Vagina (tissue), 2 donors: ENCODE measurements around the gene RNF214. TPM values are rescaled to one million over a fixed set of nuclear protein-coding genes. Genes with fewer than 3 reads are reported as not detected.

ENCODE experiments used
- DNase-seq, 2 donors: peaks; one replicate each; pipeline ENCODE4 v3.0.0-alpha.2; 2017; ENCODE audit errors: extremely low spot score in 2 of 2
- H3K27ac ChIP-seq: fragments of 200-600 bp; sonication (generic); one replicate; pipeline ENCODE4 v1.5.1; 2019
- H3K27me3 ChIP-seq: fragments of 200-600 bp; sonication (generic); one replicate; pipeline ENCODE4 v1.5.1; 2019
- H3K36me3 ChIP-seq, 2 donors: fragments of 200-600 bp; sonication (generic); one replicate each; pipeline ENCODE4 v1.5.1; 2017 to 2019
- H3K4me1 ChIP-seq: fragments of 200-600 bp; sonication (generic); one replicate; pipeline ENCODE4 v1.5.1; 2019
- H3K4me3 ChIP-seq, 2 donors: fragments of 200-600 bp; sonication (generic); 1 replicate in 1 of 2; 2 replicates in 1 of 2; pipeline ENCODE4 v1.5.1; 2016 to 2019
- H3K9me3 ChIP-seq: fragments of 200-600 bp; sonication (generic); one replicate; pipeline ENCODE4 v1.5.1; 2019
- CTCF ChIP-seq, 3 experiments: fragments of 450-650 bp in 2 of 3; fragments of 200-600 bp in 1 of 3; sonication (generic) in 1 of 3; IDR thresholded peaks; one replicate each; pipeline ENCODE4 v1.5.1; 2017 to 2019; ENCODE audit warnings: antibody characterized with exemption in 3 of 3, mild to moderate bottlenecking in 2 of 3, moderate library complexity in 2 of 3
- POLR2A ChIP-seq, 2 donors: fragments of 450-650 bp; IDR thresholded peaks; one replicate each; pipeline ENCODE4 v1.6.1; 2017; ENCODE audit warnings: antibody characterized with exemption in 2 of 2, mild to moderate bottlenecking in 2 of 2, moderate library complexity in 2 of 2
- POLR2AphosphoS5 ChIP-seq, 2 donors: sonication (generic); formaldehyde crosslinking; IDR thresholded peaks; one replicate each; pipeline ENCODE4 v1.9.0; 2017; ENCODE audit warnings: antibody characterized with exemption in 2 of 2, mild to moderate bottlenecking in 2 of 2, low read depth in 1 of 2; ENCODE audit not compliant: insufficient read depth in 1 of 2
- intact Hi-C: fragments of 100-400 bp; cut with DNase I; formaldehyde crosslinking; loops from one replicate; pipeline ENCODE4 v1.15.1; 2023
- total RNA-seq: library from RNA; depleted of rRNA; stranded (reverse); fragments of >200 nt; gene quantifications from one replicate; pipeline ENCODE4 v1.2.3, GENCODE V29; 2016

RNF214 gene
- total RNA-seq, 1 donor from 2014 or later = 10.8 TPM

GRCh38 chr11:117299351-117300282, 67.1 kb downstream of the RNF214 start:
- Histone ChIP-seq H3K9me3 (no peaks in the 10 kb centered on the region), H3K36me3 (peaks cover 0 to 6% of the 10 kb centered on the region in 2 donors), H3K27ac (peak overlapping the region; percentile 60), H3K4me3 (peak overlapping the region; percentile 27 to 29), H3K27me3 (no peaks in the 10 kb centered on the region), H3K4me1 (peaks cover 20% of the 10 kb centered on the region)
- intact Hi-C loops = no loop called here
- no peak for DNase-seq
- TF ChIP-seq POLR2A (IDR thresholded peaks at IDR 0.05) (no peak), CTCF (IDR thresholded peaks at IDR 0.05) (no peak), POLR2AphosphoS5 (IDR thresholded peaks at IDR 0.05; ENCODE audit: insufficient read depth in 1 of 2, low read depth in 1 of 2) (no peak)

GRCh38 chr11:117300283-117300663, 67.8 kb downstream of the RNF214 start:
- H3K27ac ChIP-seq = peak overlapping the region; percentile 60
- TF ChIP-seq POLR2AphosphoS5 (IDR thresholded peaks at IDR 0.05; ENCODE audit: insufficient read depth in 1 of 2, low read depth in 1 of 2) (peak in 1 of 2 donors; percentile 41), POLR2A (IDR thresholded peaks at IDR 0.05) (no peak)
- H3K9me3 ChIP-seq = no peaks in the 10 kb centered on the region
- DNase-seq = no peak
- peaks cover 20% of the 10 kb centered on the region for H3K4me1 ChIP-seq
- peak overlapping the region; percentile 27 to 29 for H3K4me3 ChIP-seq
- no peaks in the 10 kb centered on the region for H3K27me3 ChIP-seq
- peaks cover 0 to 1% of the 10 kb centered on the region in 2 donors for H3K36me3 ChIP-seq
- intact Hi-C loops = no loop called here

GRCh38 chr11:117300773-117301172, 68.3 kb downstream of the RNF214 start:
- no peaks in the 10 kb centered on the region for H3K27me3 ChIP-seq
- H3K4me3 ChIP-seq = peak overlapping the region in 1 of 2 donors; percentile 27
- no peak for DNase-seq
- H3K9me3 ChIP-seq = no peaks in the 10 kb centered on the region
- intact Hi-C loops = no loop called here
- TF ChIP-seq POLR2A (IDR thresholded peaks at IDR 0.05) = no peak
- peaks cover 20% of the 10 kb centered on the region for H3K4me1 ChIP-seq
- no peaks in the 10 kb centered on the region for H3K36me3 ChIP-seq
- peak overlapping the region; percentile 33 for H3K27ac ChIP-seq

- Histone ChIP-seq H3K9me3 (no peaks in the 10 kb centered on the region), H3K27ac (no peak overlapping the region), H3K27me3 (no peaks in the 10 kb centered on the region), H3K4me1 (peaks cover 20% of the 10 kb centered on the region), H3K4me3 (no peak overlapping the region), H3K36me3 (no peaks in the 10 kb centered on the region)
- no peak for TF ChIP-seq POLR2AphosphoS5 (IDR thresholded peaks at IDR 0.05; ENCODE audit: insufficient read depth in 1 of 2, low read depth in 1 of 2)
- TF ChIP-seq POLR2A (IDR thresholded peaks at IDR 0.05) = no peak
- TF ChIP-seq CTCF (IDR thresholded peaks at IDR 0.05) = no peak
- no peak for DNase-seq
- intact Hi-C loops = no loop called here
Observed at GRCh38 chr11:117302228-117302627, 69.8 kb downstream of the RNF214 start.

GRCh38 chr11:117303101-117303500, 70.6 kb downstream of the RNF214 start:
- Histone ChIP-seq H3K4me3 (no peak overlapping the region), H3K27ac (no peak overlapping the region), H3K4me1 (peaks cover 20% of the 10 kb centered on the region), H3K36me3 (no peaks in the 10 kb centered on the region), H3K9me3 (no peaks in the 10 kb centered on the region), H3K27me3 (no peaks in the 10 kb centered on the region)
- no peak for TF ChIP-seq CTCF (IDR thresholded peaks at IDR 0.05)
- TF ChIP-seq POLR2AphosphoS5 (IDR thresholded peaks at IDR 0.05; ENCODE audit: insufficient read depth in 1 of 2, low read depth in 1 of 2) = no peak
- intact Hi-C loops = no loop called here
- no peak for DNase-seq
